GM19438 (cell line): ENCODE results near the gene TMEM167B.
A peak's percentile ranks its signal among the peaks of the same experiment; 100 is the strongest.
"Not testable (repeated sequence)": the region's sequence is repeated elsewhere in the genome, so short reads cannot be mapped to it uniquely, and the experiment has no call there.

Source experiments
- ATAC-seq: cut with Tn5 transposase; IDR thresholded peaks from one replicate; pipeline ENCODE4 v1.9.1; 2021; ENCODE audit warnings: low read depth; ENCODE audit not compliant: unreplicated experiment

The TMEM167B gene

DNA sequence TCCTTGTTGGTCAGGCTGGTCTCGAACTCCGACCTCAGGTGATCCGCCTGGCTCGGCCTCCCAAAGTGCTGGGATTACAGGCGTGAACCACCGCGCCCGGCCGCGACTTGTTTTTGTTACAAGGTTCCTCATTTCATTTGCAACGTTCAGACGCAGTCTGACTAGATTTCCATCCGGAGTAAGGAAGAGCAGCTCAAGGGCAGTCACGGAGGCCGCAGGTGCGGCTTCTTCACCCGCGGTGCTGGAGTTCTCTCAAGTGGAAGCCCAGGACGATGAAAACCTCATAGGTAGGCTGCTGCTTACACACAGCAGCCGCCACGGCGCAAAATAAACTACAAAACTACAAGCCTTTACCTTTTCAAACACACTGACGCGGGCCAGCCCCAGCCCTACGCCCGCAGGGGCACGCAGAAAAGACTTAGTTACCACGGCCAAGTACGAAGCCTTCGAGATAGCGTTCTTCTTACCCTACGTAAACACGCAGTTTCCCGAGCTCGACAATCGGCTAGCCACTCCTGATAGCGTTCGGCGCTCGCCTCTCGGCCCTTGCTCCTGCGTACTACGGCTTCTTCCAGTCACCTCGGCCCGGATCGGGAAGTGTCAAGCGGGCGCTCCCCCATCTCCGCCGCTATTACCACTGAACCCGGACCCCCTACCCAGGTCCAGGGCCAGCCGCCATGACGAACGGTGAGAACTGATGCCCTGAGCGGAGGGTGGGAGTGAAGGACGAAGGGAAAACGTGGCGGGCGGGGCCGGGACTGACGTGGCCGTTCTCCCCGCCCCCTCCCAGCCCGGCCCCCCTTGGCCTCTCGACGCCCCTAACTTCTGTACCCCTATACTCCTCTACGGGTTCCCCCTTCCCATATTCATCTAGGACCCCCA is at the start of gene TMEM167B:
Gene TMEM167B (plus strand): TSS at position 569 of the 882 bp plus-strand sequence. CDS start 109 bp downstream, at position 678.
- ATAC-seq = peak; percentile 94

DNA sequence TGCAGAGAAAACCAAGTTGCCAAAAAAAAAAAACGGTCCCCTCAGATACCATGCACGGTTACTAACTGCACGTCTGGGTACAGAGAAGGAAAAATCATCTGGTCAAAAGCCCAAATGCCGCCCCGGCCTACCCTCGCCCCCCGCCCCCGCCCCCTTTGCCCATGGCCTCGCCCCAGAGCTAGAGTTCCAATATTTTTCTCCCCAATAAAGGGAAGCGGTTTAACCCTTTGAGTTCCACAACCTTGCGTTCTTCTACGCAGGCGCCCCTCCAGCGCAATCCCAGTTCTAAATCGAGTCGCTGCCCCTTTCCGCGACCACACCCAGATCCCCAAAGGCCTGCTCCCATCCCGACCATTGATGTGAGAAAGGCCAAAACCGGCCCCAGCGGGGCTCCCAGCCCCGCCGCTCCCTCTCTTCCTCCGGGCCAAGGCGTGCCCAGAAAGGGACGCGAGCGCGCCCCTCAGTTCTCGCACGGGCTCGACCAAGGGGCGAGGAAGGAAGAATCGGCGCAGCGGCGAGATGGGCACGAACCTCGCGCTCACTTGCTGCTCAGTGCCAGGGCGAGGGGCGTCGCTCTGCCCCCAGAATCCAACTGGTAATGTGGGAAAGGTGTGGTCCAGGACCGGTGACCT is 49.5 kb upstream of the TMEM167B start:
- ATAC-seq = peak; percentile 27

DNA sequence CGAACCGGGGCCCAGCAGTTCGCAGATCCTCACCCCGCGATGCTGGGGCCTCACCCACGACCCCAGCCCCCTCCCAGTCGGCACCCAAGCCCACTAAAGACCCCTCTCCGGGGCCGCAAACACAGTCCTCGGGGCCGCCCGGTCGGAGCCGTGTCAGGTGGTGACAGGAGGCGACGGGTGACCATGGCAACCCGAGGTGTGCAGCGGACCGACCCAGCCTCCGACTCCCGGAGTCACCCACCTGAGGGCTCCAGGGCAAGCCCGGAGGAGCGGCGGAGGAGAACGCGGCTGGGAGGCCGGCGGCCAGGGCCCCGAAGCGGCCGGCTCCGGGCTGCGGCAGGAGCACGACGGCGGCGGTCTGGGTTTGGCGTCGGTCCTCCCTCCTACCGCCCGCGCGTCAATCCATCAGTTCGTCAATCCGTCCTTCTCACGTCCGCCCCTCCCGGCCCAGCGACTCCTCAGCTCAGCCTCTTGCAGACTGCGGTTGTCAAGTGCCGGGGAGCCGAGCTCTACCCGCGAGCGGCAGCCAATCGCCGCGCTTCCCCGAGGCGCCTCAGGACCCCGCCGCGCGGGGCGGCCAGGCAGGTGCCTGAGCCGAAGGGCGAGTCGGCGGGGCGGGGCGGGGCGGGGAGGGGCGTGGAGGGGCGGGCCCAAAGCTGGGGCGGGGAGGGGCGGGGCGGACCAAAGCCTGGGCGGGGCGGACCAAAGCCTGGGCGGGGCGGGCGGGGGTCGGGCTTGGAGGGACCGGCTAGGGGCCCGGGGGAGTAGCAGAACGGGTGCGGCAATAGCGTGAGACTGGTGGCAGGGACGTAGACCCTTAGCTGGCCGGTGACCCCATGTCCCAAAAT is 48.7 kb upstream of the TMEM167B start, which contains the start of gene WDR47:
Gene WDR47 (minus strand): TSS at position 482 of the 848 bp plus-strand sequence. CDS start 18,590 bp downstream, outside the sequence.
- peak; percentile 92 for ATAC-seq

DNA sequence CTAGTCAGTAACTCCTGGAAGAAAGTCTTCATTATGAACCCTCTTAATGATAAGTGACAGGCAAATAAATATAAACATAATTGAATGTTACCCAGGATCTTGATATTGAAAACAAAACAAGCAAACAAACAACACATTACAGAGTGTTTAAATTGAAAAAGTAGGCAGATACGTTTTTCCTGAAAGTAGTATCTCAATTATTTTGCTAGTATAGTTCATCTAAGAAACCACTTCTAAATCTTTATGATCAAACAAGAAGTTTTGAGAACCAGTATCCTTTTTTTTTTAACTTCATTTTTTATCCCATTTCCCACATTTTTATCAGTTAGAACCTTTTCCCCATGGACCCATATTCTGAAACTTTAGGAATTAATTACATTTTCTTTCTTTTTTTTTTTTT is 45.0 kb upstream of the TMEM167B start:
- no peak for ATAC-seq

DNA sequence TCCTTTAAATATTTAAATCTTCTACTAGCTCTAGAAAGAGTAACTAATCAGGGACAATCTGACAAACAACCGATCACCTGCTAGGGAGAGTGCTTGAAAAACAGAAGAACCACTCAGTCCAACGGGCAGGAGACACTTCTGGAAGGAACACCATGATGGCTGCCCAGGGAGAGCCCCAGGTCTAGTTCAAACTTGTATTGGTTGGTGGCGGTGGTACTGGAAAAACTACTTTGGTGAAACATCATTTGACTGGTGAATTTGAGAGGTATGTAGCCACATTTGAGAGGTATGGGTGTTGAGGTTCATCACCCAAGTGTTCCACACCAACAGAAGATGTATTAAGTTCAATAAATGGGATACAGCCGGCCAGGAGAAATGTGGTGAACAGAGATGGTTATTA is 43.9 kb upstream of the TMEM167B start:
- ATAC-seq = no peak

DNA sequence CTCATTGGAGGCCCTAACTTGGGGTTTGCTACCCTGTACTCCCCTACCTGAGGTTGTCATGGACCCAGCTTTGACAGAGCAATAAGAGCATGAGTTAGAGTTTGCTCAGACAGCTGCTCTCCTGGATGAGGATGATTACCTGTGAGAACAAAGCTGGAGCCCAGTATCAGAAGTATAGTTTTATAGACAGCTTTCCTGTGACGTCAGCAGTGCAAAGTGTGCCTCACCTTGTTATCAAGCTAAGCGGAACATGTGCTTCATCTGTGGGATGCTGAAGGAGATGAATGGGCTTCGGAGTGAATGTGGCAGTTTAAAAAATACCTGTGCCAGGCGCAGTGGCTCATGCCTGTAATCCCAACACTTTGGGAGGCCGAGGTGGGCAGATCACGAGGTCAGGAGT is 43.2 kb upstream of the TMEM167B start:
- ATAC-seq = no peak

DNA sequence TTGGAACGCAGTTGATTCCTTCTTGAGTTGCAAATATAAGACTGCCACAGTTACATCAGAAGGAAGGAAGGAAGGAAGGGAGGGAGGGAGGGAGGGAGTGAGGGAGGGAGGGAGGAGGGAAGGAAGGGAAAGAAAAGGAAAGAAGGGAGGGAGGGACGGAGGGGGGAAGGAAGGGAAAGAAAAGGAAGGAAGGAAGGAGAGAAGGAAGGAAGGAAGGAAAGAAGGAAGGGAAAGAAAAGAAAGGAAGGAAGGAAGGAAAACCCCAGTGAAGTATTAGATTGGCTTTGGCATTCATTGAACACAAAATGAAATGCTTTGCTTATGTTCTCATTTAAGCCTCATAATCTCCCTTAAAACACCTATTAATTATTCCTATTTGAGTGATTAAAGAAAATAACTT is 42.2 kb upstream of the TMEM167B start:
- no peak for ATAC-seq

DNA sequence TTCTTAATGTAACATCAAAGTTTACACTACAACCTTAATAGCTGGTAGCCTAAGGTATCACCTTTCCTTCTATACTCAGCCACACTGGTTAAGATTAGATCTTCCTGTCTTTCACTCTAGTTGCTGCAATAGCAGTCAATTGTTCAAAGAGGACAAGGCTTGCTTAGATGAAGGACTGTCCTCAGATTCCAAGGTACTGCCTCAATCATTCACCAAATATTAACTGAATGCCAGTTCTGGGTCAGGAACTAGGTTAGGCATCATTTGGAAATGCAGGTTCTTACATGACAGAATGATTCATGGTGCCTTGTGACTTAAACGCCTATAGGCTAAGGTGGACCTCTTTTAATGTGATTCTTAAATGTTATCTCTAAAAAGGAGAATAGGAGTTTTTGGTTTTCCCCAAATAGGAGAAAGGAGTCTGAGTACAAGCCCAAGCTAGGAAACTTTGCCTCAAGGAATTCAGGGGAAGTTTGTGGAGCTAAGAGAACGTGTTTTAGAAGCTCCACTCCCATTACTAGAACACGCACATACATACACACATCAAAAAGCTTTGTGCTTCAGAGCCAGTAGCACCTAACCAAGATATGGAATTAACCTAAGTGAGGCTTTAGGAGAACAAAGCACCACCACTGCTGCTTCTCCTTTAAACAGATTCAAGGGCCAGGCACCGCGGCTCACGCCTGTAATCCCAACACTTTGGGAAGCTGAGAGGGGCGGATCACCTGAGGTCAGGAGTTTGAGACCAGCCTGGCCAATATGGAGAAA is 40.2 kb upstream of the TMEM167B start:
- ATAC-seq = no peak

DNA sequence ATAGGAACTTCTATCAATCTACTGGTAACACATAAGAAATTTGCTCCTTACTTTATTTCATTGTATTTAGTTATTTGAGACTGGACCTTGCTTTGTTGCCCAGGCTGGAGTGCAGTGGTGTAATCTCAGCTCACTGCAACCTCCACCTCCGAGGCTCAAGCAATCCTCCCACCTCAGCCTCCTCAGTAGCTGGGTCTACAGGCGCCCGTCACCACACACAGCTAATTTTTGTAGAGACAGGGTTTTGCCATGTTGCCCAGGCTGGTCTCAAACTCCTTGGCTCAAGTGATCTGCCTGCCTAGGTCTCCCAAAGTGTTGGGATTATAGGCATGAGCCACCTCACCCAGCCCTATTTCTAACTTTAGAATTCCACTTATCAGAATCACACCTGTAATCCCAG is 38.4 kb upstream of the TMEM167B start:
- ATAC-seq = not testable (repeated sequence)

DNA sequence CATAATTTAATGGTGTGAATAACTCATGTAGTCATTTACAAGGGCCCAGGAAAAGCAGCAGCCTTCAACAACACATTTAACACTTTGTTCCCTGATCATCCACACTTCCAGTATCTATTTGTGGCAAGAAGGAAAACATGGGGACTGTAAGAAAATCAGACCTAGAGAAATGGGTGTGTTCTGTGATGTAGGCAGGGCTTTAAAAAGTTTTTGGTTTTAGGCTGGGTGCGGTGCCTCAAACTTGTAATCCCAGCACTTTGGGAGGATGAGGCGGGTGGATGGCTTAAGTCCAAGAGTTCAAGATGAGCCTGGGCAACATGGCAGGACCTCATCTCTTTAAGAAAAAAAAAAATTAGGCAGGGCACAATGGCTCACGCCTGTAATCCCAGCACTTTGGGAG is 34.5 kb upstream of the TMEM167B start:
- no peak for ATAC-seq

DNA sequence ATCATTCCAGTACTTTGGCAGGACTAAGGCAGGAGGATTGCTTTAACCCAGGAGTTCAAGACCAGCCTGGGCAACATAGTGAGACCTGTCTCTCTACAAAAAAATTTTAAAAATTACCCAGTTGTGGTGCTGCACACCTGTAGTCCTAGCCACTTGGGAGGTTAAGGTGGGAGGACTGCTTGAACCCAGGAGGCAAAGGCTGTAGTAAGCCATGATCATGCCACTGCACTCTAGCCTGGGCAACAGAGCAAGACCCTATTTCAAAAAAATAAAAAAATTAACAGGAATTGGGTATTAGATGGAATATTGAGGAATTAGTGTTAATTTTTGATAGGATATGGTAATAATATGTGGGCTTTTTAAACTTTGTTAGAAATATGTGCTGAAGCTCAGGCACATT is 31.5 kb upstream of the TMEM167B start:
- no peak for ATAC-seq

DNA sequence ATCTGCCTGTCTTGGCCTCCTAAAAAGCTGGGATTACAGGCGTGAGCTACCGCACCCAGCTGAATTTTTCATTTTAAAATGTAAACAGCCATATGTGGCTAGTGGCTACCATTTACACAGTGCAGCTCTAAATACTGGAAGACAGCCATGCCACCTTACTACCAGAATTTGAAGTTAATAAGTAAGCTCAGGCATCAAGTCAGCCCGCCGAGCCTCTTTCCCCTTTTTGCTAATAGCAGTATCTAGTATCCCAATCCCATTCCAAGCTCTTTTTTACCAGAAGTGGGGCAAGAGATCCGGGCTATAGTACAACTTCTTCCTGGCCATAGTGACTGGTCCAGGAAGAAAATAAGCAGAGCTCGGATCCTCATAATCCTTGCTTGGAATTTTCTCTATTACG is 29.9 kb upstream of the TMEM167B start:
- no peak for ATAC-seq

DNA sequence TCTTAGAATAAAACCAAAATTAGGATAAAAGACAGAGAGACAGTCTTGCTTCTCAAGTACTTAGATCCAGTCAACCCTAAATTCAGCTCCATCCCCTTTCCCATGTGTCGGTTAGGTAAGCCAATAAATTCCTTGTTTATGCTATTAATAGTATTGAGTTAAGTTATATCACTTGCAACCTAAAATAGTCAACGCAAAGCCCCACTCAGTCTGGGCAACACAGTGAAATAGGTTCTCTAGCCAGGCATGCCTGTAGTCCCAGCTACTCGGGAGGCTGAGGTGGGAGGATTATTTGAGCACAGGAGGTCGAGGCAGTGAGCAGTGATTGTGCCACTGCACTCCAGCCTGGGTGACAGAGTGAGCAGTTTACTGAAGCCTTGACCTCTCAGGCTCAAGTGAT is 29.4 kb upstream of the TMEM167B start:
- no peak for ATAC-seq

DNA sequence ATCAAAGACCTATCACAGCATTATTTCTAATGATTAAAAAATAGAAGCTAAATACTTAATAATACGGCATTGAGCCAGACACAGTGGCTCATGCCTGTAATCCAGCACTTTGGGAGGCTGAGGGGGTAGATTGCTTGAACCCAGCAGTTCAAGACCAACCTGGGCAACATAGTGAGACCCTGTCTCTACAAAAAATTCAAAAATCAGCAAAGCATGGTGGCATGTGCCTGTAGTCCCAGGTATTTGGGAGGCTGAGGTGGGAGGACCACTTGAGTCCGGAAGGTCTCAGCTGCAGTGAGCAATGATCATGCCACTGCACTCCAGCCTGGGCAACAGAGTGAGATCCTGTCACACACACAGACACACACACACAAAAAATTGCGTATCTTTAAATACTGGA is 25.4 kb upstream of the TMEM167B start:
- ATAC-seq = no peak

DNA sequence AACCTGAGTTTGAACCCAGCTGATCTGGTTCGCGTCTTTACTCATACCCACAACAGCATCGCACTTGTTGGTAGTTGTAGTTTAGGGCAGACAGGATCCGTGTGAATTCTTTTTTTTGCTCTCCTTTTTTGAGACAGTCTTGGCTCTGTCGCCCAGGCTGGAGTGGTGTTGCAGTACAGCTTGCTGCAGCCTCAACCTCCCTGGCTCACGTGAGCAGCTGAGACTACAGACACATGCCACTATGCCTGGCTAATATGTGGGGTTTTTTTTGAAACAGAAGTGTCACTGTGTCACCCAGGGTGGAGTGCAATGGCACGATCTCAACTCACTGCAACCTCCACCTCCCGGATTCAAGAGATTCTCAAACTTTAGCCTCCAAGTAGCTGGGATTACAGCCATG is 22.7 kb upstream of the TMEM167B start:
- ATAC-seq = no peak

DNA sequence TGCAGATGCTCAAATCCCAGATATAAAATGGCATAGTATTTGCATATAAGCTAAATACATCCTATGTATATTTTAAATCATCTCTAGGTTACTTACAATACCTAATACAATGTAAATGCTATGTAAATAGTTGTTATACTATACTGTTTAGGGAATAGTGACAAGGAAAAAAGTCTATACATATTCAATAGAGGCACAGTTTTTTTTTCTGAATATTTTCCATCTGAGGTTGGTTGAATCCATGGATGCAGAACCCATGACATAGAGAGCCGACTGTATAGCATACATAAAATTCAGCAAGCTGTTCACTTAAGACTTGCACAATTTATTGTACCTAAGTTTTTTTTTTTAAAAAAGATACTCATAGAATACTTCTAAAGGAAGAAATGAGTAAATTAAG is 21.3 kb upstream of the TMEM167B start:
- ATAC-seq = no peak

DNA sequence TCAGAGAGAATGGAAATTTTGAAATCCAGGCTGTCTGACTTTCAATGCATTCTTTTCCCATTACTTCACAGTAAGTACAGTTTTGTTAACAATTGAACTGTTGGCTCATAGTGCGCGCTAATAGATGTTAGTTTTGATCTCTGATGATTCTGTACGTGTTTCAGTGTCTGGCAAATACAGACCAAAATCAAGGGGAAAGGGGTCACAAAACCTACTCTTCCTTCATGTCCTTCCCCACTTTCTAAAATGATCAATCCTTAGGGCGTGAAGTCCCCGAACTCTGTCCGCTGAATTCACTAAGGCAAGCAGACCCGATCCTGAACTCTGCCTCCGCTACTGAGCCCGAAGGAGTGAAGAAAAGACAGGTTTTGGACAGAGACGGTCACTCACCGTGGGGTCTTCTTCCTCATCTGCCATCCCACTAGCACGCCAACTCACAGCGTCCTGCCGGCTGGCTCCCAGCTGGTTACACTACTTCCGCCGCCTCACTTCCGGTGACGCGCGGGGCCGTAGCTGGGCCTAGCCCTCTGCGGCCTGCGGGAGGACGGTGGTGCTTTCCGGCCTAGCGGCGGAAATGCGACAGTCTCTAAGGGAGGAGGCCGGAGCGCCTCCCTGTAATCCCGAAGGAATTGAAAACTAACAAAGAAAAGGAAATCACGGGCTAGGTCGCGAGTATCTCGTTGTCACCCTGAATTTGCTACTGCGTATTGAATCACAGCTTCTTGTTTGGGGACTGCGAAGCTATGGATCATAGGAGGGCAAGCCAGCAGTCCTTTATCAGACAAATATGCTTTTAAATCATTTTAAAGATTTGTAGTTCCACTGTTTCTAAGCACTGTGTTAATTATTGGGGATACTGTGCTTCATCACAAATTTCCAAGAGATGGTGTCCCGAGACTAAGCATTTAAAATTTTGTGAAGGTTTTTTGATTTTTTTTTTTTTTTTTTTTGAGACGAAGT is 14.8 kb upstream of the TMEM167B start, which contains the start of gene TAF13:
Gene TAF13 (minus strand): TSS at position 473 of the 960 bp plus-strand sequence. CDS start 56 bp downstream, at position 417.
- peak; percentile 99 for ATAC-seq

DNA sequence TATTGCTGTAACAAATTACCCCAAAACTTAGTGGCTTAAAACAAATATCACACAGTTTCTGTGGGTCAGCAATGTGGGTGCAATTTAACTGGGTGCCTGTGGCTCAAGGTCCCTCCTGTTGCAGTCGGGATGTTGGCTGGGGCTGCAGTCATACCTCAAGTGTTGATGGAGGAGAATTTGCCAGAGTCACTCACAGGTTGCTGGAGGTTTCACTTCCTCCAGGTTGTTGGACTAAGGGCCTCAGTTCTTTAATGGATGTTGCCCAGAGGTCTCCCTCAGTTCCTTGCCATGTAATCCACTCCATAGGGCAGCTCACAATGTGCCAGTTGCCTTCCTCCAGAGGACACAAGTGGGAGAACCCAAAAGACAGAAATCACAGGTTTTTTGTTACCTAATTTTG is 12.2 kb upstream of the TMEM167B start:
- ATAC-seq = no peak

DNA sequence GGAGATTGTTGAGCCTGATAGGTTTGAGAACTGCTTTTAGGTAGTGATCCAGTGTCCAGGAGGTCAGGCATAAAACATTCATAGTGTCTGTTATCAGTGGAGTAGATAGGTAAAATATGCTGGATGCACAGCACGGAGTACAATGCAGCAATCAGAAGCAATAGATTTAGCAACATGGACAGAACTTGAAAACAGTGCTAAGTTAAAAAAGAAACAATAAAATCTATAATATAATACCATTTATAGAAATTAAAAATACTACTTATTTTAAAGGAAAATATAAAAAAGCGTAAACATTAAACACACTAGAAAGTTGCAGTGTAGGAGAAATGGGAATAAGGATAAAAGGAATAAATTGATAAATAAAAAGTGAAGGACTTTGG is 11.3 kb upstream of the TMEM167B start:
- ATAC-seq = no peak
